Endothelial cell of umbilical vein (primary cell): ENCODE results near the gene CLCN4. TPM values are rescaled to one million over a fixed set of nuclear protein-coding genes. Genes with fewer than 3 reads are reported as not detected.

Source experiments
- BruUV-seq: library from RNA; stranded (reverse); fragments of 400-500 nt; replicated peaks from 2 replicates; lab custom pipeline; 2021; lab: Mats Ljungman, UMichigan
- CTCF ChIA-PET: fragments of 300-600, 350-600 bp; sonication (Branson Sonifier 250); formaldehyde crosslinking; loops from one replicate; lab custom pipeline; 2021; ENCODE audit warnings: antibody characterized with exemption, inconsistent platforms; lab: Charles Lee
- POLR2A ChIA-PET: fragments of 300-600, 350-600 bp; sonication (Branson Sonifier 250); formaldehyde crosslinking; loops from one replicate; lab custom pipeline; 2021; ENCODE audit warnings: antibody characterized with exemption, inconsistent platforms; lab: Charles Lee
- DNase-seq: peaks from one replicate; pipeline ENCODE4 v3.0.0-alpha.2; 2011; ENCODE audit warnings: low read depth, low spot score
- FAIRE-seq: peaks from 2 replicates; lab custom pipeline; 2011; peaks lifted over from hg19 to GRCh38; lab: Jason Lieb, UNC
- H2AFZ ChIP-seq: 2 replicates; pipeline ENCODE4 v1.6.0; 2012; ENCODE audit warnings: low read depth, low read length, control low read depth, inconsistent platforms
- H3K27ac ChIP-seq: 2 replicates; pipeline ENCODE4 v1.5.1; 2011; ENCODE audit warnings: low read depth, mild to moderate bottlenecking, control low read depth, low read length, moderate library complexity; ENCODE audit not compliant: insufficient read depth
- H3K27me3 ChIP-seq, 2 experiments: 2 replicates each; pipeline versions ENCODE4 v1.6.0 to v1.6.1; 2011; ENCODE audit warnings: low read length in 2 of 2, mixed read lengths in 1 of 2; ENCODE audit not compliant: control insufficient read depth in 2 of 2, insufficient read depth in 2 of 2
- H3K36me3 ChIP-seq, 2 experiments: 2 replicates in 1 of 2; 3 replicates in 1 of 2; pipeline ENCODE4 v1.5.1; 2011; ENCODE audit warnings: low read length in 2 of 2, mild to moderate bottlenecking in 1 of 2, moderate library complexity in 1 of 2; ENCODE audit not compliant: control insufficient read depth in 2 of 2, insufficient read depth in 2 of 2; ENCODE audit errors: extremely low read depth in 1 of 2
- H3K4me1 ChIP-seq: 3 replicates; pipeline ENCODE4 v1.5.1; 2011; ENCODE audit warnings: mild to moderate bottlenecking, low read length; ENCODE audit not compliant: control insufficient read depth, insufficient read depth; ENCODE audit errors: extremely low read depth
- H3K4me2 ChIP-seq: 2 replicates; pipeline ENCODE4 v1.6.1; 2011; ENCODE audit warnings: low read length, control low read depth, mixed read lengths; ENCODE audit not compliant: insufficient read depth
- H3K4me3 ChIP-seq, 3 experiments: fragments of 200-600 bp in 1 of 3; sonication (generic), shearing (Covaris generic) in 1 of 3; replicated peaks in 1 of 3; 2 replicates each; pipeline ENCODE4 v1.5.1; 2011 to 2016; ENCODE audit warnings: control low read depth in 3 of 3, low read length in 3 of 3, mild to moderate bottlenecking in 2 of 3, inconsistent platforms in 1 of 3, low read depth in 1 of 3, moderate library complexity in 1 of 3; ENCODE audit not compliant: insufficient read depth in 1 of 3
- H3K79me2 ChIP-seq: 2 replicates; pipeline ENCODE4 v1.6.0; 2012; ENCODE audit warnings: low read length, inconsistent platforms; ENCODE audit not compliant: control insufficient read depth, insufficient read depth
- H3K9ac ChIP-seq: replicated peaks from 2 replicates; pipeline ENCODE3; 2011; ENCODE audit warnings: low read length, control low read depth; ENCODE audit not compliant: insufficient read depth; ENCODE audit errors: extremely low read depth
- H3K9me1 ChIP-seq: replicated peaks from 3 replicates; pipeline ENCODE4 v1.6.0; 2011; ENCODE audit warnings: mild to moderate bottlenecking, low read length; ENCODE audit not compliant: control insufficient read depth, insufficient read depth; ENCODE audit errors: extremely low read depth
- H3K9me3 ChIP-seq: replicated peaks from 2 replicates; pipeline ENCODE4 v1.5.1; 2012; ENCODE audit warnings: low read length, inconsistent platforms; ENCODE audit not compliant: control insufficient read depth, insufficient read depth
- H4K20me1 ChIP-seq: replicated peaks from 2 replicates; pipeline ENCODE3; 2011; ENCODE audit warnings: mild to moderate bottlenecking, low read length; ENCODE audit not compliant: control insufficient read depth, insufficient read depth; ENCODE audit errors: extremely low read depth
- EZH2 ChIP-seq: IDR thresholded peaks from 2 replicates; pipeline ENCODE4 v1.6.1; 2012; ENCODE audit warnings: borderline replicate concordance, low read depth, mild to moderate bottlenecking, moderate library complexity, low read length, inconsistent platforms; ENCODE audit not compliant: severe bottlenecking
- FOS ChIP-seq: IDR thresholded peaks from 2 replicates; pipeline ENCODE4 v1.6.1; 2011; ENCODE audit warnings: mild to moderate bottlenecking, low read length, moderate library complexity, borderline replicate concordance; ENCODE audit not compliant: insufficient read depth
- GATA2 ChIP-seq: IDR thresholded peaks from 2 replicates; pipeline ENCODE4 v1.7.0; 2011; ENCODE audit warnings: low read depth, mild to moderate bottlenecking, moderate library complexity, mixed read lengths, low read length; ENCODE audit not compliant: insufficient read length, insufficient read depth
- JUN ChIP-seq: IDR thresholded peaks from 2 replicates; pipeline ENCODE4 v1.6.1; 2011; ENCODE audit warnings: borderline replicate concordance, low read depth; ENCODE audit not compliant: insufficient read length, insufficient read depth
- MYC ChIP-seq: IDR thresholded peaks from one replicate; pipeline ENCODE4 v1.6.1; 2011; ENCODE audit warnings: mild to moderate bottlenecking, low read depth, low read length
- POLR2A ChIP-seq: IDR thresholded peaks from 2 replicates; pipeline ENCODE4 v1.6.1; 2012; ENCODE audit warnings: low read depth, mild to moderate bottlenecking, control low read depth, low read length
- POLR2AphosphoS5 ChIP-seq: IDR thresholded peaks from 2 replicates; pipeline ENCODE4 v1.6.1; 2012; ENCODE audit warnings: low read depth, mild to moderate bottlenecking, control low read depth, low read length, moderate library complexity; ENCODE audit not compliant: insufficient read depth
- dilution Hi-C: fragments of 300-500 bp; cut with MboI; formaldehyde crosslinking; loops from one replicate; pipeline ENCODE4 v1.15.0; 2019; ENCODE audit warnings: low sequenced_read_pairs; ENCODE audit not compliant: extremely low pct_ligation_motif_present
- intact Hi-C: fragments of 100-400 bp; cut with micrococcal nuclease; formaldehyde crosslinking; loops from one replicate; pipeline ENCODE4 v1.10.0; 2022
- polyA plus RNA-seq, 4 experiments: library from polyadenylated mRNA; depleted of rRNA in 3 of 4; stranded (reverse) in 3 of 4; unstranded in 1 of 4; fragments of >200 nt; gene quantifications; 2 replicates each; pipeline versions ENCODE4 v1.2.1 to v1.2.3, GENCODE V29; 2011 to 2012; ENCODE audit warnings: missing spikeins in 1 of 4
- total RNA-seq: library from RNA; stranded (reverse); gene quantifications from 2 replicates; pipeline ENCODE4 v1.2.3, GENCODE V29; 2021
- TF ChIP-seq, protein P1 (sequence below): IDR thresholded peaks from 2 replicates; pipeline ENCODE4 v1.6.1; 2011; ENCODE audit not compliant: insufficient read depth, insufficient read length
- TF ChIP-seq, protein P2 (sequence below), 2 donors: IDR thresholded peaks; 1 replicate in 1 of 2; 2 replicates in 1 of 2; pipeline ENCODE4 v1.5.1; 2011; ENCODE audit warnings: low read length in 2 of 2, mild to moderate bottlenecking in 2 of 2, moderate library complexity in 2 of 2, control low read depth in 1 of 2, inconsistent platforms in 1 of 2, low read depth in 1 of 2; ENCODE audit not compliant: insufficient read depth in 1 of 2; ENCODE audit errors: extremely low read depth in 1 of 2

The CLCN4 gene
- total and polyA plus RNA-seq, 2 donors (not counting 3 experiments of a cell fraction or from before 2014, with no cell fraction given), result 7.6 to 19.8 TPM

- Histone ChIP-seq H4K20me1 (no peaks in the 10 kb centered on the region), H3K27ac (no peak overlapping the region), H3K9ac (no peak overlapping the region), H3K36me3 (peaks cover 15 to 19% of the 10 kb centered on the region in 2 experiments), H3K4me1 (no peaks in the 10 kb centered on the region), H3K4me3 (no peak overlapping the region), H3K79me2 (no peaks in the 10 kb centered on the region), H3K4me2 (no peak overlapping the region), H3K9me1 (no peaks in the 10 kb centered on the region), H3K27me3 (no peaks in the 10 kb centered on the region), H2AFZ (no peak overlapping the region), H3K9me3 (no peaks in the 10 kb centered on the region)
- no TSS peak for BruUV-seq
- ChIA-PET POLR2A (no interaction called here), CTCF (no interaction called here)
- TF ChIP-seq, protein P1, sequence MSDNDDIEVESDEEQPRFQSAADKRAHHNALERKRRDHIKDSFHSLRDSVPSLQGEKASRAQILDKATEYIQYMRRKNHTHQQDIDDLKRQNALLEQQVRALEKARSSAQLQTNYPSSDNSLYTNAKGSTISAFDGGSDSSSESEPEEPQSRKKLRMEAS, result no peak
- TF ChIP-seq EZH2 (no peak), FOS (no peak), POLR2AphosphoS5 (no peak)
- no peak for DNase-seq
- intact Hi-C loops, result no loop called here
- dilution Hi-C loops, result no loop called here
- FAIRE-seq, result no peak
These were observed 16.5 kb upstream of the CLCN4 start for GRCh38 chrX:10140264-10140663.

GRCh38 chrX:10142041-10142599 is 14.7 kb upstream of the CLCN4 start:
- H3K4me3 ChIP-seq, result no peak overlapping the region
- dilution Hi-C loops, result no loop called here
- H2AFZ ChIP-seq, result no peak overlapping the region
- H3K9ac ChIP-seq, result no peak overlapping the region
- ChIA-PET POLR2A (no interaction called here), CTCF (no interaction called here)
- H3K9me1 ChIP-seq, result no peaks in the 10 kb centered on the region
- no peak overlapping the region for H3K27ac ChIP-seq
- BruUV-seq, result no TSS peak
- H3K4me1 ChIP-seq, result no peaks in the 10 kb centered on the region
- no peaks in the 10 kb centered on the region for H4K20me1 ChIP-seq
- H3K9me3 ChIP-seq, result no peaks in the 10 kb centered on the region
- DNase-seq, result no peak
- no peaks in the 10 kb centered on the region for H3K27me3 ChIP-seq
- peaks cover 7 to 13% of the 10 kb centered on the region in 2 experiments for H3K36me3 ChIP-seq
- intact Hi-C loops, result no loop called here
- no peak overlapping the region for H3K4me2 ChIP-seq
- no peak for FAIRE-seq
- no peak for TF ChIP-seq FOS
- TF ChIP-seq JUN, result no peak
- TF ChIP-seq, protein P2, sequence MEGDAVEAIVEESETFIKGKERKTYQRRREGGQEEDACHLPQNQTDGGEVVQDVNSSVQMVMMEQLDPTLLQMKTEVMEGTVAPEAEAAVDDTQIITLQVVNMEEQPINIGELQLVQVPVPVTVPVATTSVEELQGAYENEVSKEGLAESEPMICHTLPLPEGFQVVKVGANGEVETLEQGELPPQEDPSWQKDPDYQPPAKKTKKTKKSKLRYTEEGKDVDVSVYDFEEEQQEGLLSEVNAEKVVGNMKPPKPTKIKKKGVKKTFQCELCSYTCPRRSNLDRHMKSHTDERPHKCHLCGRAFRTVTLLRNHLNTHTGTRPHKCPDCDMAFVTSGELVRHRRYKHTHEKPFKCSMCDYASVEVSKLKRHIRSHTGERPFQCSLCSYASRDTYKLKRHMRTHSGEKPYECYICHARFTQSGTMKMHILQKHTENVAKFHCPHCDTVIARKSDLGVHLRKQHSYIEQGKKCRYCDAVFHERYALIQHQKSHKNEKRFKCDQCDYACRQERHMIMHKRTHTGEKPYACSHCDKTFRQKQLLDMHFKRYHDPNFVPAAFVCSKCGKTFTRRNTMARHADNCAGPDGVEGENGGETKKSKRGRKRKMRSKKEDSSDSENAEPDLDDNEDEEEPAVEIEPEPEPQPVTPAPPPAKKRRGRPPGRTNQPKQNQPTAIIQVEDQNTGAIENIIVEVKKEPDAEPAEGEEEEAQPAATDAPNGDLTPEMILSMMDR (IDR thresholded peaks at IDR 0.05; ENCODE audit: extremely low read depth in 1 of 2, insufficient read depth in 1 of 2, low read depth in 1 of 2, low read length in 2 of 2), result no peak
- TF ChIP-seq GATA2, result no peak
- TF ChIP-seq, protein P1, result no peak
- no peak for TF ChIP-seq POLR2A
- TF ChIP-seq MYC, result no peak
- no peak for TF ChIP-seq POLR2AphosphoS5
- no peak for TF ChIP-seq EZH2
- H3K79me2 ChIP-seq, result no peaks in the 10 kb centered on the region
